OCI-LY1 (cell line): ENCODE data around the gene CNOT4.

Source experiments
- CTCF ChIP-seq: fragments of 200-600 bp; sonication (generic), shearing (Covaris generic); IDR thresholded peaks from 2 replicates; pipeline ENCODE4 v1.5.1; 2017; ENCODE audit warnings: mild to moderate bottlenecking, antibody characterized with exemption, low read length, moderate library complexity, mixed read lengths
- EZH2 ChIP-seq: fragments of 200-600 bp; sonication (generic), shearing (Covaris generic); IDR thresholded peaks from 2 replicates; pipeline ENCODE4 v1.8.0; 2017; ENCODE audit warnings: borderline replicate concordance, mixed run types, mild to moderate bottlenecking, antibody characterized with exemption, low read length, moderate library complexity, mixed read lengths

DNA sequence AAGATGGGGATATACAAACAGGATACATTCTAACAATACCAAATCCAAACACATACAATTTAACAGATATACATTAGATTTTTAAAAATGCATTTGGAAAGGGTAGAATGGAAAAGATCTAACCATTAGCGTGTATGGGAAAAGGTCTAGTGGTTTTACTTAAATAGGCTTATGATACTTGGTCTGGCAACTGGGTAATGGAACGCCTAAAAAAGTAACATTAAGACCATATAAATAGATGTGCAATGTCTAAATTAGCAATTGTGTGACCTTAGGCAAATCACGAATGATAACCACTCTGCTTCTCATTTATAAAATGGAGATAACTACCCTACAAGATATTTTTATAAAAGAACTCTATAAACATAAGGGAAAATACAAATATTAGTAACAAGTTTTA is 135.2 kb downstream of the CNOT4 start:
- TF ChIP-seq CTCF = no peak
- TF ChIP-seq EZH2 = no peak
